GM12878 (cell line): Measurements from ENCODE around the gene MYO7B.

Source experiments
- CEBPB ChIP-seq, 2 experiments: fragments of 150-350 bp in 1 of 2; IDR thresholded peaks; 2 replicates each; pipeline ENCODE4 v1.6.1; 2012 to 2014; ENCODE audit warnings: low read depth in 2 of 2, low read length in 2 of 2, borderline replicate concordance in 1 of 2, inconsistent platforms in 1 of 2
- CREB1 ChIP-seq: IDR thresholded peaks from 2 replicates; pipeline ENCODE4 v1.6.1; 2012; ENCODE audit warnings: low read depth, mild to moderate bottlenecking, inconsistent platforms
- CTCF ChIP-seq, 3 experiments: IDR thresholded peaks in 2 of 3; conservative IDR thresholded peaks in 1 of 3; 2 replicates each; pipeline ENCODE4 v1.5.1; 2011; ENCODE audit warnings: low read depth in 3 of 3, low read length in 3 of 3, mild to moderate bottlenecking in 3 of 3, control low read depth in 2 of 3, moderate library complexity in 2 of 3, inconsistent platforms in 1 of 3, mixed read lengths in 1 of 3; ENCODE audit not compliant: control insufficient read depth in 2 of 3, insufficient read depth in 1 of 3; ENCODE audit errors: extremely low read depth in 1 of 3
- EP300 ChIP-seq, 2 experiments: fragments of 150-350 bp in 1 of 2; IDR thresholded peaks; 2 replicates each; pipeline ENCODE4 v1.6.1; 2011 to 2012; ENCODE audit warnings: low read depth in 2 of 2, low read length in 2 of 2, borderline replicate concordance in 1 of 2, improper control_type of control experiment in 1 of 2, inconsistent platforms in 1 of 2; ENCODE audit not compliant: control insufficient read depth in 1 of 2
- FOXK2 ChIP-seq: fragments of 450-650 bp; IDR thresholded peaks from 2 replicates; pipeline ENCODE4 v1.6.1; 2017; ENCODE audit warnings: mild to moderate bottlenecking, moderate library complexity
- NRF1 ChIP-seq: conservative IDR thresholded peaks from 2 replicates; pipeline ENCODE4 v1.6.1; 2011; ENCODE audit warnings: mild to moderate bottlenecking, low read depth, low read length, improper control_type of control experiment
- PAX5 ChIP-seq: IDR thresholded peaks from 2 replicates; pipeline ENCODE4 v1.6.1; 2011; ENCODE audit warnings: low read depth, low read length, borderline replicate concordance
- POLR2A ChIP-seq: IDR thresholded peaks from 2 replicates; pipeline ENCODE4 v1.6.1; 2011; ENCODE audit warnings: low read depth, mild to moderate bottlenecking, low read length
- POLR2AphosphoS5 ChIP-seq: IDR thresholded peaks from 2 replicates; pipeline ENCODE4 v1.6.1; 2011; ENCODE audit warnings: mild to moderate bottlenecking, low read length, inconsistent platforms
- RELA ChIP-seq: fragments of 450-650 bp; IDR thresholded peaks from 2 replicates; pipeline ENCODE4 v1.8.0; 2014; ENCODE audit warnings: borderline replicate concordance; ENCODE audit not compliant: partially characterized antibody
- USF2 ChIP-seq: IDR thresholded peaks from 2 replicates; pipeline ENCODE4 v1.6.1; 2011; ENCODE audit warnings: low read depth, low read length, improper control_type of control experiment, borderline replicate concordance
- ZNF592 ChIP-seq: fragments of 450-650 bp; IDR thresholded peaks from 2 replicates; pipeline ENCODE4 v1.6.1; 2017; ENCODE audit warnings: mild to moderate bottlenecking, moderate library complexity
- ZZZ3 ChIP-seq: IDR thresholded peaks from 2 replicates; pipeline ENCODE4 v1.6.1; 2011; ENCODE audit warnings: low read depth; ENCODE audit not compliant: control insufficient read depth, insufficient read length

GRCh38 chr2:127625572-127625951, 90.1 kb downstream of the MYO7B start:
- TF ChIP-seq POLR2A (no peak), CTCF (IDR thresholded peaks at IDR 0.05 in 2 of 3, conservative IDR thresholded peaks at IDR 0.05 in 1 of 3; ENCODE audit: control insufficient read depth in 2 of 3, extremely low read depth in 1 of 3, insufficient read depth in 1 of 3, low read depth in 3 of 3, low read length in 3 of 3) (no peak), RELA (no peak), PAX5 (no peak), NRF1 (no peak), FOXK2 (no peak), EP300 (IDR thresholded peaks at IDR 0.05; ENCODE audit: borderline replicate concordance in 1 of 2, control insufficient read depth in 1 of 2, low read depth in 2 of 2, low read length in 2 of 2) (no peak), USF2 (no peak), ZZZ3 (no peak), POLR2AphosphoS5 (no peak), ZNF592 (no peak), CREB1 (no peak), CEBPB (IDR thresholded peaks at IDR 0.05; ENCODE audit: borderline replicate concordance in 1 of 2, low read depth in 2 of 2, low read length in 2 of 2) (no peak)
